GM21390 (cell line): ENCODE results near the gene GJA4.
"Not testable (repeated sequence)": the region's sequence is repeated elsewhere in the genome, so short reads cannot be mapped to it uniquely, and the experiment has no call there.

Experiments
- ATAC-seq: cut with Tn5 transposase; IDR thresholded peaks from one replicate; pipeline ENCODE4 v1.9.1; 2021; ENCODE audit not compliant: unreplicated experiment

The GJA4 gene

GRCh38 chr1:34787461-34788420, 5.1 kb upstream of the GJA4 start:
- no peak for ATAC-seq

GRCh38 chr1:34790985-34791384, 1.8 kb upstream of the GJA4 start:
- ATAC-seq, result no peak

GRCh38 chr1:34792424-34792823, 375 bp upstream of the GJA4 start:
- ATAC-seq, result no peak

GRCh38 chr1:34794001-34794789, 1.4 kb downstream of the GJA4 start:
- ATAC-seq, result no peak

GRCh38 chr1:34794790-34795180, 2.0 kb downstream of the GJA4 start:
- no peak for ATAC-seq

- no peak for ATAC-seq
Observed at GRCh38 chr1:34795916-34796315, 3.1 kb downstream of the GJA4 start.

GRCh38 chr1:34796990-34797389, 4.2 kb downstream of the GJA4 start:
- ATAC-seq, result peak; percentile 86

GRCh38 chr1:34800214-34800613, 7.4 kb downstream of the GJA4 start:
- ATAC-seq, result no peak

- ATAC-seq, result no peak
Observed at GRCh38 chr1:34803770-34804169, 11.0 kb downstream of the GJA4 start.

- ATAC-seq, result no peak
Observed at GRCh38 chr1:34806396-34806795, 13.6 kb downstream of the GJA4 start.

- no peak for ATAC-seq
Observed at GRCh38 chr1:34808051-34808810, 15.4 kb downstream of the GJA4 start.

GRCh38 chr1:34810781-34811180, 18.0 kb downstream of the GJA4 start:
- ATAC-seq, result not testable (repeated sequence)

- no peak for ATAC-seq
Observed at GRCh38 chr1:34816332-34816731, 23.5 kb downstream of the GJA4 start.

GRCh38 chr1:34816778-34817177, 24.0 kb downstream of the GJA4 start:
- no peak for ATAC-seq

- ATAC-seq, result not testable (repeated sequence)
Observed at GRCh38 chr1:34818862-34819261, 26.1 kb downstream of the GJA4 start.

- no peak for ATAC-seq
Observed at GRCh38 chr1:34822202-34822601, 29.4 kb downstream of the GJA4 start.

- no peak for ATAC-seq
Observed at GRCh38 chr1:34824817-34825454, 32.1 kb downstream of the GJA4 start.

GRCh38 chr1:34825455-34826091, 32.8 kb downstream of the GJA4 start:
- ATAC-seq, result no peak

GRCh38 chr1:34827341-34827941, 34.6 kb downstream of the GJA4 start:
- ATAC-seq, result no peak

- no peak for ATAC-seq
Observed at GRCh38 chr1:34828611-34829010, 35.8 kb downstream of the GJA4 start.
